Prostate gland (tissue), 2 donors: ENCODE results near the gene DNTT. TPM values are rescaled to one million over a fixed set of nuclear protein-coding genes. Genes with fewer than 3 reads are reported as not detected.

ENCODE experiments used
- DNase-seq: peaks from one replicate; pipeline ENCODE4 v3.0.0-alpha.2; 2019; ENCODE audit warnings: low spot score
- H3K27ac ChIP-seq, 2 donors: fragments of 200-600 bp; sonication (generic); 2 replicates each; pipeline ENCODE4 v1.5.1; 2017 to 2019
- H3K27me3 ChIP-seq: fragments of 200-600 bp; sonication (generic); replicated peaks from 2 replicates; pipeline ENCODE4 v1.5.1; 2019; ENCODE audit not compliant: insufficient read depth
- H3K36me3 ChIP-seq, 2 donors: fragments of 200-600 bp; sonication (generic); 1 replicate in 1 of 2; 2 replicates in 1 of 2; pipeline versions ENCODE4 v1.5.1 to v1.8.1; 2017 to 2019
- H3K4me1 ChIP-seq: fragments of 200-600 bp; sonication (generic); replicated peaks from 2 replicates; pipeline ENCODE4 v1.5.1; 2019
- H3K4me3 ChIP-seq, 2 donors: fragments of 200-600 bp; sonication (generic); 2 replicates each; pipeline ENCODE4 v1.5.1; 2017 to 2019
- H3K9me3 ChIP-seq: fragments of 200-600 bp; sonication (generic); 2 replicates; pipeline ENCODE4 v1.5.1; 2017
- CTCF ChIP-seq, 4 experiments: fragments of 200-600 bp in 2 of 4; fragments of 450-650 bp in 2 of 4; sonication (generic) in 2 of 4; IDR thresholded peaks; 1 replicate in 3 of 4; 2 replicates in 1 of 4; pipeline ENCODE4 v1.5.1; 2016 to 2019; ENCODE audit warnings: antibody characterized with exemption in 4 of 4, mild to moderate bottlenecking in 2 of 4, moderate library complexity in 2 of 4
- POLR2A ChIP-seq: fragments of 450-650 bp; IDR thresholded peaks from one replicate; pipeline ENCODE4 v1.6.1; 2016; ENCODE audit warnings: antibody characterized with exemption, mild to moderate bottlenecking
- POLR2AphosphoS5 ChIP-seq: sonication (generic); formaldehyde crosslinking; IDR thresholded peaks from one replicate; pipeline ENCODE4 v1.6.1; 2017; ENCODE audit warnings: antibody characterized with exemption
- WGBS: methylation state at CpG from one replicate; pipeline ENCODE4 v1.1.5; 2018; 5-methylcytosine and 5-hydroxymethylcytosine counted together
- intact Hi-C: fragments of 100-400 bp; cut with DNase I; formaldehyde crosslinking; loops from one replicate; pipeline ENCODE4 v1.14.2; 2022
- total RNA-seq, 2 donors: library from RNA; depleted of rRNA; stranded (reverse); fragments of >200 nt; gene quantifications; one replicate each; pipeline ENCODE4 v1.1.0, GENCODE V29; 2016

Gene DNTT
- total RNA-seq: not detected

DNA sequence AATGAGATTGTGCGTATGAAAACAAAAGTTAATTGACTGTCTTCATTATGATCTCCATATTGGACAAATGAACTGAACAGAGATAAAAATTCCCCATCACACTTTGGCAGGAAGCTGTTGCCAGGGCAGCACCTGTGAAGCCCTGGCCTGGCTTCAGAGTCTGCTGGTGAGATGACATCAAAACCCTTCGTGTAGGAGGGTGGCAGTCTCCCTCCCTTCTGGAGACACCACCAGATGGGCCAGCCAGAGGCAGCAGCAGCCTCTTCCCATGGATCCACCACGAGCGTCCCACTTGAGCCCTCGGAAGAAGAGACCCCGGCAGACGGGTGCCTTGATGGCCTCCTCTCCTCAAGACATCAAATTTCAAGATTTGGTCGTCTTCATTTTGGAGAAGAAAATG, at the start of gene DNTT:
Gene DNTT (plus strand): TSS at position 205 of the 400 bp plus-strand sequence. CDS start 64 bp downstream, at position 269.
- Histone ChIP-seq H3K4me3 (no peak within 1 kb of the TSS), H3K9me3 (no peaks in the 10 kb centered on the region), H3K36me3 (no peaks in the 10 kb centered on the region), H3K4me1 (no peaks in the 10 kb centered on the region), H3K27me3 (no peaks in the 10 kb centered on the region), H3K27ac (no peak within 1 kb of the TSS)
- DNase-seq: no peak
- WGBS: 89% methylated on average over 8 of the region's 8 CpGs
- TF ChIP-seq CTCF (IDR thresholded peaks at IDR 0.05) (no peak), POLR2AphosphoS5 (no peak), POLR2A (no peak)
- intact Hi-C loops: no loop called here

GRCh38 chr10:96254976-96255375, 49.3 kb upstream of the DNTT start:
- Histone ChIP-seq H3K9me3 (no peaks in the 10 kb centered on the region), H3K4me3 (no peak overlapping the region), H3K27me3 (no peaks in the 10 kb centered on the region), H3K36me3 (no peaks in the 10 kb centered on the region), H3K4me1 (no peaks in the 10 kb centered on the region), H3K27ac (no peak overlapping the region)
- no peak for TF ChIP-seq POLR2A
- TF ChIP-seq CTCF (IDR thresholded peaks at IDR 0.05): no peak
- no peak for TF ChIP-seq POLR2AphosphoS5
- 78% methylated on average over 5 of the region's 5 CpGs for WGBS
- no peak for DNase-seq
- intact Hi-C loops: no loop called here

- no peak overlapping the region for H3K4me3 ChIP-seq
- H3K36me3 ChIP-seq: no peaks in the 10 kb centered on the region
- intact Hi-C loops: no loop called here
- TF ChIP-seq POLR2AphosphoS5: no peak
- TF ChIP-seq CTCF (IDR thresholded peaks at IDR 0.05): no peak
- H3K27me3 ChIP-seq: no peaks in the 10 kb centered on the region
- WGBS: 46% methylated on average over 6 of the region's 6 CpGs
- no peak overlapping the region for H3K27ac ChIP-seq
- H3K4me1 ChIP-seq: no peaks in the 10 kb centered on the region
- no peak for DNase-seq
- H3K9me3 ChIP-seq: no peaks in the 10 kb centered on the region
Observed at GRCh38 chr10:96255549-96256333, 48.5 kb upstream of the DNTT start.

- WGBS: 56% methylated on average over 4 of the region's 4 CpGs
- Histone ChIP-seq H3K9me3 (no peaks in the 10 kb centered on the region), H3K4me3 (no peak overlapping the region), H3K27me3 (no peaks in the 10 kb centered on the region), H3K27ac (no peak overlapping the region), H3K36me3 (no peaks in the 10 kb centered on the region), H3K4me1 (no peaks in the 10 kb centered on the region)
- intact Hi-C loops: no loop called here
- DNase-seq: no peak
- TF ChIP-seq POLR2AphosphoS5 (no peak), CTCF (IDR thresholded peaks at IDR 0.05) (no peak), POLR2A (no peak)
Observed at GRCh38 chr10:96257944-96258343, 46.3 kb upstream of the DNTT start.

- Histone ChIP-seq H3K9me3 (no peaks in the 10 kb centered on the region), H3K4me3 (no peak overlapping the region), H3K27me3 (no peaks in the 10 kb centered on the region), H3K27ac (no peak overlapping the region), H3K4me1 (no peaks in the 10 kb centered on the region), H3K36me3 (no peaks in the 10 kb centered on the region)
- no peak for DNase-seq
- intact Hi-C loops: no loop called here
- WGBS: 57% methylated on average over 6 of the region's 6 CpGs
- TF ChIP-seq CTCF (IDR thresholded peaks at IDR 0.05) (no peak), POLR2AphosphoS5 (no peak), POLR2A (no peak)
Observed at GRCh38 chr10:96259150-96259549, 45.1 kb upstream of the DNTT start.
